RWPE1 (cell line): ENCODE data around the gene EXT2.

ENCODE experiments used
- CTCF ChIA-PET: fragments of 350-600 bp; sonication (Branson Sonifier 250); formaldehyde crosslinking; extraction: SDS; loops from one replicate; lab custom pipeline; 2021; lab: Yijun Ruan, JAX
- POLR2A ChIA-PET: fragments of 400-600 bp; formaldehyde crosslinking; extraction: SDS; loops from one replicate; lab custom pipeline; 2020; ENCODE audit warnings: antibody characterized with exemption; ENCODE audit not compliant: low non-redundant PET; lab: Yijun Ruan, JAX
- DNase-seq: peaks from one replicate; pipeline ENCODE4 v3.0.0; 2012; ENCODE audit warnings: low spot score
- H3K27ac ChIP-seq: fragments of 450-650 bp; 2 replicates; pipeline ENCODE4 v1.5.1; 2017
- TF ChIP-seq, protein P1 (sequence below): fragments of 450-650 bp; conservative IDR thresholded peaks from 2 replicates; pipeline ENCODE4 v1.5.1; 2017; ENCODE audit warnings: low read depth, mild to moderate bottlenecking

The EXT2 gene

DNA sequence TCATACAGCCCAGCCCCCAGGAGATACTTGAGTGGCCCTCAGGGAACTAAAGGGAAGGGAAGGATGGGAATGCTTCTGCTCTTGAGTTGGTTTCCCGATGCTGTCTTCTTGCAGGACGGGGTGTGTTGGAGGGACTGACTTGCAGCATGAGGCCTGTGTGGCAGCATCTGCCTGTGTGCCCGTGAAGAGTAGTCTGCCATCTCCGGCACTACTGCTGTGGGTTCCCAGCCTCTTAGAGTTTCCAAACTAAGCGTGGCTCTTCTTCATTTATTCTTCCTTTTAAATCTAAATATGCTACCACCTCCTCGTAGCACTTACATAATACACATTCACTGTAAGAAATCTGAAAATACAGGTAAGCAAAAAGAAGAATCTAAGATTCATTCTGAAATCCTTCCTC, 12.8 kb downstream of the EXT2 start:
- POLR2A ChIA-PET, result no interaction called here
- no peak overlapping the region for H3K27ac ChIP-seq
- TF ChIP-seq, protein P1, sequence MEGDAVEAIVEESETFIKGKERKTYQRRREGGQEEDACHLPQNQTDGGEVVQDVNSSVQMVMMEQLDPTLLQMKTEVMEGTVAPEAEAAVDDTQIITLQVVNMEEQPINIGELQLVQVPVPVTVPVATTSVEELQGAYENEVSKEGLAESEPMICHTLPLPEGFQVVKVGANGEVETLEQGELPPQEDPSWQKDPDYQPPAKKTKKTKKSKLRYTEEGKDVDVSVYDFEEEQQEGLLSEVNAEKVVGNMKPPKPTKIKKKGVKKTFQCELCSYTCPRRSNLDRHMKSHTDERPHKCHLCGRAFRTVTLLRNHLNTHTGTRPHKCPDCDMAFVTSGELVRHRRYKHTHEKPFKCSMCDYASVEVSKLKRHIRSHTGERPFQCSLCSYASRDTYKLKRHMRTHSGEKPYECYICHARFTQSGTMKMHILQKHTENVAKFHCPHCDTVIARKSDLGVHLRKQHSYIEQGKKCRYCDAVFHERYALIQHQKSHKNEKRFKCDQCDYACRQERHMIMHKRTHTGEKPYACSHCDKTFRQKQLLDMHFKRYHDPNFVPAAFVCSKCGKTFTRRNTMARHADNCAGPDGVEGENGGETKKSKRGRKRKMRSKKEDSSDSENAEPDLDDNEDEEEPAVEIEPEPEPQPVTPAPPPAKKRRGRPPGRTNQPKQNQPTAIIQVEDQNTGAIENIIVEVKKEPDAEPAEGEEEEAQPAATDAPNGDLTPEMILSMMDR, result no peak
- no peak for DNase-seq
- CTCF ChIA-PET, result no interaction called here

DNA sequence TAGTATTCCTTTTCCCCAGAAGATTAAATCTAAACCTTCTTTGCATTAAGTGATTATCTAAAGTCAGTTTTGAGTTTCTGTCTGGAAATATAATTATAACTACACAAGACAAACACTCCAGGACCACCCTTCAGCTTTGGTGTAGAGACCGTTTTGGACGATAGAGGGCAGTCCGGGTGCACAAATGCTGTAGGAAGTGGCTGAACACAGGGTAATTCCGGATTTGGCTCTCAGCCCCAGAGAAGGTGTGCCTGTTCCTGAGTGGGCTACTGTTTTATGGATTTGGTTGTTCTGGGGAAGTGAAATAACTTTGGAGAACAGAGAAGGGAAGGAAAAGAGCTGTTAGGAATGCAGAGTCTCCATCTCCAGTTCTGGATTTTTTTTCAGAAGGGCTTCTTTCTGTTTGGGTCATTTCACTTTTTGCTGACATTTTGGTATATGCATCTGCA, 14.8 kb downstream of the EXT2 start:
- TF ChIP-seq, protein P1, result peak; percentile 79
- ChIA-PET CTCF (interaction anchor here (0.5 to 1.2 kb wide), 8 partner anchors 10 to 1281 kb away, joined by 3 to 8 read pairs (median 3); no protein-coding TSS in a partner anchor), POLR2A (no interaction called here)
- no peak overlapping the region for H3K27ac ChIP-seq
- peak; percentile 54 for DNase-seq

DNA sequence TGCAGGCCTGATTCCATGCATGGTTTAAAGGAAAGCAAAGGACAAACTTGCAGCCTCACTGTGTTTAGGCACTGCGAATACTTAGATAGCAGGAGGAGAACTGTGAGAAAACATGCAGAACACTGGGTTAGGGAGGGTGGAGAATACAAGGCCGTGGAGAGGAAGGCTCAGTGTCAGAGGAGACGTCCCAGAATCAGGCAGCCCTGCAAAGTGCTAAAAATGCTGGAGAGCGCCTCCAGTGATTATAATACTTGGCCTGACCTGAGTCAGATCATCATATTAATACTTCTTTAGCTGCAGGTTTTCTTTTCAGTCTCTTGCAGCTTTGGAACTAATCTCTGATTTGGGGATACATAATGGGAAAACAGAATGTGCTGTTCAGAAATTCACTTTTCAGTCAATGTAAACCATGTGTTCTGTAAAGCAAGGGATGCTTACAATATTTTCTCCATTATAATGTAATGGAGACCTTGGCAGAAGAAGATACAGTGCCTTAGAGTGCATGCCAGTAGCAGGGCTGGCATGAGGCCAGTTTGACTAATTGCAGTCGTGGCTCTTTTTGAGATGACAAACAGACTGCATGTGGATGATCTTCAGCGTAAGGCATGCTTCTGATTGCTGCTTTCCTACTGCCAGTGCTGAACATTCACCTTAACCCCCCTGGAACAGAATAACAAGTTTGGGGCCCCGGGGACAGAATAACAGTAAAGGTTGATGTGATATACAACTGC, 16.8 kb downstream of the EXT2 start:
- TF ChIP-seq, protein P1, result no peak
- no peak overlapping the region for H3K27ac ChIP-seq
- DNase-seq, result peak; percentile 24
- POLR2A ChIA-PET, result no interaction called here
- CTCF ChIA-PET, result interaction anchor here (0.7 kb wide), 2 partner anchors 18 to 196 kb away, joined by 3 to 4 read pairs; no protein-coding TSS in a partner anchor

DNA sequence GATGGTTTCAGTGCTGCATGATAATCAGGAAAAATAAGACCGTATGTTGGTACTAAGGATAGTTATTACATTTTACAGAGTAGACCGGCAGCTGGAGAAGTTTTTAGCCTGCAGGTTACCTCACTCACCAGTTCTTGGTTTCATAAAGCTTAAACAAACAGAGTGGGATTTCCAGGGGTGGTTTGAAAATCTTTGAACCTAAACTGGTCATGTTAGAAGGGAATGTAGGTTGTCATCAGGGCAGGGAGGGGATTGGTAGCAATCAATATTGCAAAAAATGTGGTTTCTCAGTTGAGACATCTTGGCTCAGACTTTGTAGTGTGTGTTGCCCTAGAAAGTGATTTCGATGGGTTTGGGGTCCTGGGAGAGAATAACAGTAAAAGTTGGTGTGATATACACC, 17.5 kb downstream of the EXT2 start:
- TF ChIP-seq, protein P1, result no peak
- no peak overlapping the region for H3K27ac ChIP-seq
- no peak for DNase-seq
- ChIA-PET CTCF (no interaction called here), POLR2A (no interaction called here)

DNA sequence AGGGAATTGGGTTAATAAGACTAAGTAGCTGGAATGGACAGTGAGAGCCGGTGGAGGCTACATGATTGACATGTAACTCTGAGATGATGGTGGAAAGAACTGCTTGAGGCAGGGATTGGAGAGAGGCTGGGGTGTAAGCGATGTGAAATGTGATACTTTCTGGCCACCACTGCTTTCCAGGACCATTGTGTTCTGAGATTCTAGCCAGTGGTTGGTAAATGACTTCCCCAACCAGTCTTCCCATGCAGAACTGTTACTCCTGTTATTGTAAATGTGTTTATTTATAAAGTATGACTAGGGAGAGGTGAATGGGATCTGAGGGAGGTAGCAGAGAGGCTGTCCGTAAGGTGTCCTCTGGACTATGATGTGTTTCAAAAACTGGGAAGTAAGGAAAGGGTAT, 18.1 kb downstream of the EXT2 start:
- DNase-seq, result no peak
- POLR2A ChIA-PET, result no interaction called here
- CTCF ChIA-PET, result no interaction called here
- no peak overlapping the region for H3K27ac ChIP-seq
- TF ChIP-seq, protein P1, result no peak

DNA sequence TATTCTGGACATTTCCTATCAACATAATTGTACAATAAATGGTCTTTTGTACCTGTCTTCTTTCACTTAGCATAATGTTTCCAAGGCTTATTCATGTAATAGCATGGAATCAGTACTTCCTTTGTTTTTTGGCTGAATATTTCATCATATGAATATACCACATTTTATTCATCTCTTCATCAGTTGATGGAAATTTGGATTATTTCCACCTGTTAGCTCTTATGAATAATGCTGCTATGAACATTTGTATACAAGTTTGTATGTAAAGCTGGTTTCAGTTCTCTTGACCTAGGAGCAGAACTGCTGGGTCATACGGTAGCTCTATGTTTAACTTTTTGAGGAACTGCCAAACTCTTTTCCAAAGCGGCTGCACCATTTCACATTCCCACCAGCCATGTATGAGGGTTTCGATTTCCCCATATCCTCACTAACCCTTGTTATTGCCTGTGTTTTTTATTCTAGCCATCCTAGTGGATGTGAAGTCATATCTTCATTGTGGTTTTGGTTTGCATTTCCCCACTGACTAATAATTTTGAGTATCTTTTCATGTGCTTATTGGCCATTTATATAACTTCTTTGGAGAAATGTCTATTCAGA, 20.9 kb downstream of the EXT2 start:
- CTCF ChIA-PET, result no interaction called here
- DNase-seq, result no peak
- TF ChIP-seq, protein P1, result no peak
- POLR2A ChIA-PET, result no interaction called here
- no peak overlapping the region for H3K27ac ChIP-seq
